GM18907 (cell line): ENCODE measurements around the gene MPV17L2.
"Not testable (repeated sequence)": the region's sequence is repeated elsewhere in the genome, so short reads cannot be mapped to it uniquely, and the experiment has no call there.

Experiments
- ATAC-seq: cut with Tn5 transposase; IDR thresholded peaks from one replicate; pipeline ENCODE4 v1.9.1; 2021; ENCODE audit warnings: mild to moderate bottlenecking, moderate library complexity; ENCODE audit not compliant: unreplicated experiment

MPV17L2 gene

GRCh38 chr19:18190278-18190677, 2.7 kb upstream of the MPV17L2 start:
- ATAC-seq, result no peak

- no peak for ATAC-seq
Measured at GRCh38 chr19:18191640-18192062, 1.4 kb upstream of the MPV17L2 start.

GRCh38 chr19:18193388-18194180, 566 bp downstream of the MPV17L2 start:
- no peak for ATAC-seq

GRCh38 chr19:18194181-18194530, 1.1 kb downstream of the MPV17L2 start:
- ATAC-seq, result no peak

GRCh38 chr19:18194554-18195238, 1.7 kb downstream of the MPV17L2 start:
- no peak for ATAC-seq

- ATAC-seq, result no peak
Measured at GRCh38 chr19:18196511-18196845, 3.5 kb downstream of the MPV17L2 start.

- no peak for ATAC-seq
Measured at GRCh38 chr19:18197306-18197705, 4.3 kb downstream of the MPV17L2 start.

- ATAC-seq, result no peak
Measured at GRCh38 chr19:18197941-18198340, 4.9 kb downstream of the MPV17L2 start.

- ATAC-seq, result no peak
Measured at GRCh38 chr19:18198374-18198773, 5.4 kb downstream of the MPV17L2 start.

- ATAC-seq, result no peak
Measured at GRCh38 chr19:18202397-18202777, 9.4 kb downstream of the MPV17L2 start.

GRCh38 chr19:18202778-18203407, 9.9 kb downstream of the MPV17L2 start:
- no peak for ATAC-seq

GRCh38 chr19:18203408-18203862, 10.4 kb downstream of the MPV17L2 start:
- peak; percentile 3 for ATAC-seq

- peak; percentile 90 for ATAC-seq
Measured at GRCh38 chr19:18203863-18204393, 10.9 kb downstream of the MPV17L2 start, which contains the start of gene RAB3A. TSS of gene RAB3A (minus strand) at chr19:18204042. CDS start at chr19:18202740, 1,302 bp downstream.

- ATAC-seq, result peak; percentile 16
Measured at GRCh38 chr19:18204394-18205199, 11.6 kb downstream of the MPV17L2 start.

- ATAC-seq, result no peak
Measured at GRCh38 chr19:18205200-18205892, 12.3 kb downstream of the MPV17L2 start.

GRCh38 chr19:18206018-18206417, 13.0 kb downstream of the MPV17L2 start:
- no peak for ATAC-seq

GRCh38 chr19:18208098-18208951, 15.3 kb downstream of the MPV17L2 start:
- ATAC-seq, result no peak

- ATAC-seq, result not testable (repeated sequence)
Measured at GRCh38 chr19:18209912-18210311, 16.9 kb downstream of the MPV17L2 start.

- no peak for ATAC-seq
Measured at GRCh38 chr19:18211683-18212082, 18.7 kb downstream of the MPV17L2 start.
